RWPE2 (cell line): Measurements from ENCODE around the gene ST13.

ENCODE experiments used
- ATAC-seq: fragments of 200-7000 bp; cut with Tn5 transposase; 3 replicates; pipeline ENCODE4 v1.9.1; 2021; ENCODE audit warnings: low read depth
- DNase-seq: peaks from one replicate; pipeline ENCODE4 v3.0.0-alpha.2; 2020; ENCODE audit warnings: low spot score
- H3K27ac ChIP-seq: fragments of 450-650 bp; 2 replicates; pipeline ENCODE4 v1.5.1; 2017; ENCODE audit warnings: mild to moderate bottlenecking; ENCODE audit not compliant: poor library complexity, severe bottlenecking
- H3K27me3 ChIP-seq: fragments of 250-450 bp; sonication (Bioruptor Pico); 2 replicates; pipeline ENCODE4 v1.5.1; 2021; ENCODE audit warnings: mild to moderate bottlenecking, moderate library complexity; ENCODE audit not compliant: insufficient read depth, poor library complexity, severe bottlenecking
- H3K36me3 ChIP-seq: fragments of 250-450 bp; sonication (Bioruptor Pico); 2 replicates; pipeline ENCODE4 v1.5.1; 2020; ENCODE audit warnings: low read depth, mild to moderate bottlenecking, moderate library complexity
- H3K4me1 ChIP-seq: fragments of 250-450 bp; sonication (Bioruptor Pico); 2 replicates; pipeline ENCODE4 v1.5.1; 2021; ENCODE audit warnings: mild to moderate bottlenecking, moderate library complexity; ENCODE audit not compliant: insufficient read depth, poor library complexity, severe bottlenecking
- H3K4me3 ChIP-seq: fragments of 250-450 bp; sonication (Bioruptor Pico); 2 replicates; pipeline ENCODE4 v1.5.1; 2021; ENCODE audit warnings: mild to moderate bottlenecking, moderate library complexity; ENCODE audit not compliant: severe bottlenecking
- H3K9me3 ChIP-seq: fragments of 250-450 bp; sonication (Bioruptor Pico); 2 replicates; pipeline ENCODE4 v1.5.1; 2021; ENCODE audit warnings: mild to moderate bottlenecking, moderate library complexity; ENCODE audit not compliant: severe bottlenecking
- CTCF ChIP-seq: fragments of 450-650 bp; IDR thresholded peaks from one replicate; pipeline ENCODE4 v1.5.1; 2017; ENCODE audit warnings: mild to moderate bottlenecking, moderate library complexity; ENCODE audit not compliant: poor library complexity, severe bottlenecking

The ST13 gene

GRCh38 chr22:40889116-40889515 lies 32.7 kb upstream of the ST13 start:
- Histone ChIP-seq H3K27me3 (no peaks in the 10 kb centered on the region), H3K4me1 (peaks cover 9% of the 10 kb centered on the region), H3K27ac (peak overlapping the region; percentile 30), H3K4me3 (no peak overlapping the region), H3K9me3 (no peaks in the 10 kb centered on the region), H3K36me3 (peaks cover 51% of the 10 kb centered on the region)
- ATAC-seq (no peak), DNase-seq (no peak)
- no peak for TF ChIP-seq CTCF

DNA sequence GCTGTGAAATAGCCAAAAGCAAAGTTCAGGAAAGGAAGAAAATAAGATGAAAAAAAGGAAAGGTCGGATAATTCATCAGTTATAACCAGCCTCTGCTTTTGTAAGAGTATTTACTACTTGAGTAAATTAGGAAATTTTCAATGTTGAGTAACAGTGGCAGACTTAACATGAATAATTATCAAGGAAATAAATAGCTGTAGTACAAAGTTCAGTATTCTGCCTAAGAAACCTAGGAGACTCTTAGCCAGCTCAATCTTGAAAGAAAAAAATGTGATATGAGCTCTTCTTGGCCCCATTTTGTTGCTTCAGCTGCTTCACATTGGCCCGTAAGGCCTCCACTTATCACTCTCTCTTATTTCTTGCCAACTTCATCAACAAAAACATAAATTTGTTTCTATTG lies 22.5 kb upstream of the ST13 start:
- DNase-seq, result no peak
- TF ChIP-seq CTCF, result no peak
- no peaks in the 10 kb centered on the region for H3K4me1 ChIP-seq
- no peaks in the 10 kb centered on the region for H3K9me3 ChIP-seq
- H3K36me3 ChIP-seq, result peaks cover 42% of the 10 kb centered on the region
- no peak overlapping the region for H3K27ac ChIP-seq
- H3K27me3 ChIP-seq, result no peaks in the 10 kb centered on the region
- no peak for ATAC-seq
- no peak overlapping the region for H3K4me3 ChIP-seq

GRCh38 chr22:40877488-40877887 lies 21.0 kb upstream of the ST13 start:
- no peak for ATAC-seq
- no peaks in the 10 kb centered on the region for H3K27me3 ChIP-seq
- no peaks in the 10 kb centered on the region for H3K4me1 ChIP-seq
- TF ChIP-seq CTCF, result no peak
- DNase-seq, result no peak
- peaks cover 33% of the 10 kb centered on the region for H3K36me3 ChIP-seq
- H3K27ac ChIP-seq, result no peak overlapping the region
- no peaks in the 10 kb centered on the region for H3K9me3 ChIP-seq
- no peak overlapping the region for H3K4me3 ChIP-seq

- Histone ChIP-seq H3K27ac (no peak overlapping the region), H3K9me3 (no peaks in the 10 kb centered on the region), H3K4me3 (no peak overlapping the region), H3K36me3 (peaks cover 28% of the 10 kb centered on the region), H3K27me3 (no peaks in the 10 kb centered on the region), H3K4me1 (no peaks in the 10 kb centered on the region)
- TF ChIP-seq CTCF, result no peak
- DNase-seq, result no peak
- no peak for ATAC-seq
Observed at GRCh38 chr22:40876907-40877306, 20.5 kb upstream of the ST13 start.

- Histone ChIP-seq H3K27me3 (no peaks in the 10 kb centered on the region), H3K27ac (no peak overlapping the region), H3K36me3 (peaks cover 35% of the 10 kb centered on the region), H3K9me3 (no peaks in the 10 kb centered on the region), H3K4me1 (no peaks in the 10 kb centered on the region), H3K4me3 (no peak overlapping the region)
- TF ChIP-seq CTCF, result no peak
- DNase-seq, result no peak
- ATAC-seq, result no peak
Observed at GRCh38 chr22:40875111-40875510, 18.7 kb upstream of the ST13 start.
